GM10266 (cell line): ENCODE measurements around the gene CDK19.
A peak's percentile ranks its signal among the peaks of the same experiment; 100 is the strongest.

Source experiments
- DNase-seq: peaks from one replicate; pipeline ENCODE4 v3.0.0; 2012; ENCODE audit errors: extremely low spot score
- TF ChIP-seq, protein P1 (sequence below): IDR thresholded peaks from 2 replicates; pipeline ENCODE4 v1.5.1; 2012; ENCODE audit warnings: mild to moderate bottlenecking, low read depth; ENCODE audit not compliant: control insufficient read depth, insufficient read depth; ENCODE audit errors: missing control alignments

The CDK19 gene

GRCh38 chr6:110621061-110621460, 194.2 kb downstream of the CDK19 start:
- TF ChIP-seq, protein P1, sequence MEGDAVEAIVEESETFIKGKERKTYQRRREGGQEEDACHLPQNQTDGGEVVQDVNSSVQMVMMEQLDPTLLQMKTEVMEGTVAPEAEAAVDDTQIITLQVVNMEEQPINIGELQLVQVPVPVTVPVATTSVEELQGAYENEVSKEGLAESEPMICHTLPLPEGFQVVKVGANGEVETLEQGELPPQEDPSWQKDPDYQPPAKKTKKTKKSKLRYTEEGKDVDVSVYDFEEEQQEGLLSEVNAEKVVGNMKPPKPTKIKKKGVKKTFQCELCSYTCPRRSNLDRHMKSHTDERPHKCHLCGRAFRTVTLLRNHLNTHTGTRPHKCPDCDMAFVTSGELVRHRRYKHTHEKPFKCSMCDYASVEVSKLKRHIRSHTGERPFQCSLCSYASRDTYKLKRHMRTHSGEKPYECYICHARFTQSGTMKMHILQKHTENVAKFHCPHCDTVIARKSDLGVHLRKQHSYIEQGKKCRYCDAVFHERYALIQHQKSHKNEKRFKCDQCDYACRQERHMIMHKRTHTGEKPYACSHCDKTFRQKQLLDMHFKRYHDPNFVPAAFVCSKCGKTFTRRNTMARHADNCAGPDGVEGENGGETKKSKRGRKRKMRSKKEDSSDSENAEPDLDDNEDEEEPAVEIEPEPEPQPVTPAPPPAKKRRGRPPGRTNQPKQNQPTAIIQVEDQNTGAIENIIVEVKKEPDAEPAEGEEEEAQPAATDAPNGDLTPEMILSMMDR = no peak
- DNase-seq = no peak

- TF ChIP-seq, protein P1 = no peak
- no peak for DNase-seq
Observed at GRCh38 chr6:110620065-110620464, 195.2 kb downstream of the CDK19 start.

GRCh38 chr6:110619275-110619908, 195.9 kb downstream of the CDK19 start:
- no peak for DNase-seq

GRCh38 chr6:110618591-110619267, 196.5 kb downstream of the CDK19 start:
- peak; percentile 38 for DNase-seq
- TF ChIP-seq, protein P1 = peak; percentile 38

More at GRCh38 chr6:110619275-110619908, 195.9 kb downstream of the CDK19 start:
- TF ChIP-seq, protein P1 = no peak

DNA sequence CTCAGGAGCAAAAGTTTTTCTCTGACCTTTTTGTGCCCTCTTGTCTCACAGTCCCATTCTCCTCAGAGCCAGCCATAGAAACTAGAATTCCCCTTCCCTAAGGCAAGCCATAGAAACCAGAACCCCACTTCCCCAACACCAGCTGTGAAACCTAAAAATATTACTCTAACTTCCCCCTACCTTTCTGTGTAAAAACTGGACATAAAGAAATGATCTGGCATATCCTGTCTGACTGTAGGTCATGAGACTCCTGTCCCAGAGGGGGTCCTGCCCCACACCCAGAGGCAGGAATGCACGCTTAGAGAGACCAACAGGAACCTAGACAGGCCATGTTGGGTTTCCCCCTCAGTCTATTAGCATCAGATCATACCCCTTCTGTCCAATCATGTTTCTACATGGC, 198.2 kb downstream of the CDK19 start:
- DNase-seq = peak; percentile 48
- TF ChIP-seq, protein P1 = no peak

- TF ChIP-seq, protein P1 = no peak
- DNase-seq = no peak
Observed at GRCh38 chr6:110615722-110616121, 199.5 kb downstream of the CDK19 start.

DNA sequence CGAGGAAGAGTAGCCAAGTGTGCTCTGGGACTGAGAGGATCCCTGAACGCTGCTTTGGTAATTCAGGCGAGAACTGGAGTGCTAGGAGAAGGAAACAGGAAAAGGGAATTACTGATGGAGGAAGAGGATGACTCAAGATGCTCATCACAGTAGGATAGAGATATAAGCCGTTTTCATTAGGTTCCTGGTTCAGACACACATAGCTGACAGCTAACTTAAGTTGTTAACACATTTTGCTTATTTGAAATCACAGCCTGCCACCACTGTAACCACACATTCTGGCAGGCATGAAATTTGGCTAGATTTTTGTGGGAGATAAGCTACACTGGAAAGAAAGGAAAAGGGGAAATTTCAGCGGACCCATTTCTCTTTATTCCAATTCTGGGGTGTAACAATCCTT, 200.7 kb downstream of the CDK19 start:
- TF ChIP-seq, protein P1 = no peak
- DNase-seq = no peak
